Panc1 (cell line): ENCODE measurements around the gene F5. TPM values are rescaled to one million over a fixed set of nuclear protein-coding genes. Genes with fewer than 3 reads are reported as not detected.

Experiments used
- ATAC-seq: fragments of 200-7000 bp; cut with Tn5 transposase; 2 replicates; pipeline ENCODE4 v1.9.1; 2020; ENCODE audit warnings: mild to moderate bottlenecking, moderate library complexity
- BruUV-seq: library from RNA; stranded (reverse); fragments of 400-500 nt; replicated peaks from 2 replicates; lab custom pipeline; 2021; lab: Mats Ljungman, UMichigan
- CTCF ChIA-PET: fragments of 300-600 bp; sonication (Branson Sonifier 250); formaldehyde crosslinking; loops from one replicate; lab custom pipeline; 2022; ENCODE audit warnings: antibody characterized with exemption; lab: Charles Lee
- POLR2A ChIA-PET: fragments of 300-600 bp; sonication (Branson Sonifier 250); formaldehyde crosslinking; loops from one replicate; lab custom pipeline; 2022; ENCODE audit warnings: antibody characterized with exemption; lab: Charles Lee
- DNase-seq: peaks from one replicate; pipeline ENCODE4 v3.0.0-alpha.2; 2010; ENCODE audit warnings: low read depth, low spot score
- H3K27ac ChIP-seq: 2 replicates; pipeline ENCODE4 v1.5.1; 2011; ENCODE audit warnings: mild to moderate bottlenecking, low read length, inconsistent platforms
- H3K27me3 ChIP-seq: fragments of 200-500 bp; sonication (Bioruptor generic); 2 replicates; pipeline ENCODE4 v1.6.0; 2014; ENCODE audit warnings: low read length, inconsistent platforms; ENCODE audit not compliant: control insufficient read depth, insufficient read depth
- H3K36me3 ChIP-seq: fragments of 200-500 bp; sonication (Bioruptor generic); 2 replicates; pipeline ENCODE4 v1.5.1; 2014; ENCODE audit warnings: inconsistent platforms, mild to moderate bottlenecking, low read length, moderate library complexity; ENCODE audit not compliant: control insufficient read depth, insufficient read depth
- H3K4me1 ChIP-seq: 2 replicates; pipeline ENCODE4 v1.5.1; 2011; ENCODE audit warnings: inconsistent platforms, mild to moderate bottlenecking, low read length, moderate library complexity; ENCODE audit not compliant: control insufficient read depth, insufficient read depth
- H3K4me3 ChIP-seq, 2 experiments: 2 replicates each; pipeline ENCODE4 v1.5.1; 2011 to 2012; ENCODE audit warnings: low read depth in 2 of 2, low read length in 2 of 2, mild to moderate bottlenecking in 2 of 2, inconsistent platforms in 1 of 2, moderate library complexity in 1 of 2
- H3K9me3 ChIP-seq: fragments of 200-500 bp; sonication (Bioruptor generic); 2 replicates; pipeline ENCODE4 v1.5.1; 2014; ENCODE audit warnings: low read depth, mild to moderate bottlenecking, inconsistent platforms, low read length, moderate library complexity; ENCODE audit not compliant: control insufficient read depth, insufficient read depth
- CTCF ChIP-seq: fragments of 450-650 bp; IDR thresholded peaks from 2 replicates; pipeline ENCODE4 v1.5.1; 2017; ENCODE audit warnings: mild to moderate bottlenecking
- POLR2AphosphoS5 ChIP-seq: IDR thresholded peaks from 2 replicates; pipeline ENCODE4 v1.6.1; 2012; ENCODE audit warnings: mild to moderate bottlenecking, low read depth, low read length, moderate library complexity
- REST ChIP-seq, 2 experiments: IDR thresholded peaks; 2 replicates each; pipeline ENCODE4 v1.6.1; 2011 to 2012; ENCODE audit warnings: low read depth in 2 of 2, control low read depth in 1 of 2, low read length in 1 of 2, mild to moderate bottlenecking in 1 of 2, moderate library complexity in 1 of 2; ENCODE audit not compliant: insufficient read depth in 1 of 2
- SIN3A ChIP-seq: IDR thresholded peaks from 2 replicates; pipeline ENCODE4 v1.6.1; 2012; ENCODE audit warnings: low read depth, mild to moderate bottlenecking, low read length, moderate library complexity, borderline replicate concordance; ENCODE audit not compliant: insufficient read depth
- TCF7L2 ChIP-seq: IDR thresholded peaks from 2 replicates; pipeline ENCODE4 v1.6.1; 2011; ENCODE audit warnings: mild to moderate bottlenecking, low read depth, low read length, inconsistent platforms
- in situ Hi-C: cut with HindIII; loops from 2 replicates; pipeline ENCODE4 v1.10.0; 2016; ENCODE audit warnings: low sequenced_read_pairs, low pct_unique_long_range_greater_than_20kb
- intact Hi-C: fragments of 100-400 bp; cut with micrococcal nuclease; formaldehyde crosslinking; loops from one replicate; pipeline ENCODE4 v1.10.0; 2022; ENCODE audit not compliant: unreplicated experiment
- total RNA-seq: library from RNA; stranded (reverse); gene quantifications from one replicate; pipeline ENCODE4 v1.2.1, GENCODE V29; 2021; ENCODE audit not compliant: unreplicated experiment

Gene F5
- total RNA-seq, 1 experiment from 2014 or later: 0.08 TPM

GRCh38 chr1:169473347-169473746, 112.9 kb downstream of the F5 start:
- intact Hi-C loops: no loop called here
- no peak overlapping the region for H3K4me3 ChIP-seq
- in situ Hi-C loops: no loop called here
- H3K27me3 ChIP-seq: no peaks in the 10 kb centered on the region
- TF ChIP-seq CTCF (no peak), POLR2AphosphoS5 (no peak)
- ChIA-PET CTCF (no interaction called here), POLR2A (no interaction called here)
- no TSS peak for BruUV-seq
- H3K4me1 ChIP-seq: no peaks in the 10 kb centered on the region
- H3K9me3 ChIP-seq: no peaks in the 10 kb centered on the region
- H3K36me3 ChIP-seq: no peaks in the 10 kb centered on the region
- DNase-seq: no peak
- no peak for ATAC-seq
- H3K27ac ChIP-seq: no peak overlapping the region

GRCh38 chr1:169472738-169473137, 113.5 kb downstream of the F5 start:
- no peaks in the 10 kb centered on the region for H3K36me3 ChIP-seq
- no peak overlapping the region for H3K27ac ChIP-seq
- no TSS peak for BruUV-seq
- intact Hi-C loops: no loop called here
- ATAC-seq (no peak), DNase-seq (no peak)
- no peaks in the 10 kb centered on the region for H3K9me3 ChIP-seq
- H3K27me3 ChIP-seq: no peaks in the 10 kb centered on the region
- ChIA-PET CTCF (no interaction called here), POLR2A (interaction anchor here (0.6 kb wide), 1 partner anchor 61 kb away, joined by 4 read pairs; no protein-coding TSS in a partner anchor)
- H3K4me3 ChIP-seq: no peak overlapping the region
- TF ChIP-seq POLR2AphosphoS5 (no peak), REST (IDR thresholded peaks at IDR 0.05; ENCODE audit: insufficient read depth in 1 of 2, low read depth in 2 of 2, low read length in 1 of 2) (no peak), SIN3A (no peak), TCF7L2 (no peak), CTCF (no peak)
- in situ Hi-C loops: no loop called here
- no peaks in the 10 kb centered on the region for H3K4me1 ChIP-seq
